ENCODE data around the gene KERA. TPM values are rescaled to one million over a fixed set of nuclear protein-coding genes. Genes with fewer than 3 reads are reported as not detected.

KERA gene
- total RNA-seq, 1 donor from 2014 or later, result not detected

GRCh38 chr12:91059211-91059610, 1.4 kb upstream of the KERA start:
- TF ChIP-seq CTCF (IDR thresholded peaks at IDR 0.05; ENCODE audit: borderline replicate concordance), result no peak
- intact Hi-C loops (cut with micrococcal nuclease), result no loop called here
- Histone ChIP-seq H3K27ac (replicated peaks) (no peak overlapping the region), H3K36me3 (no peaks in the 10 kb centered on the region), H3K4me1 (peaks cover 4% of the 10 kb centered on the region), H3K27me3 (ENCODE audit: low read depth) (no peaks in the 10 kb centered on the region), H3K4me3 (no peak overlapping the region), H3K9me3 (replicated peaks) (no peaks in the 10 kb centered on the region)
- no peak for DNase-seq

- Histone ChIP-seq H3K9me3 (replicated peaks) (no peaks in the 10 kb centered on the region), H3K4me3 (no peak overlapping the region), H3K36me3 (no peaks in the 10 kb centered on the region), H3K27ac (replicated peaks) (no peak overlapping the region), H3K27me3 (ENCODE audit: low read depth) (no peaks in the 10 kb centered on the region), H3K4me1 (peaks cover 7% of the 10 kb centered on the region)
- DNase-seq, result no peak
- intact Hi-C loops (cut with micrococcal nuclease), result no loop called here
- no peak for TF ChIP-seq CTCF (IDR thresholded peaks at IDR 0.05; ENCODE audit: borderline replicate concordance)
Observed at GRCh38 chr12:91058786-91059185, 962 bp upstream of the KERA start.

- intact Hi-C loops (cut with micrococcal nuclease), result no loop called here
- no peaks in the 10 kb centered on the region for H3K36me3 ChIP-seq
- no peak for TF ChIP-seq CTCF (IDR thresholded peaks at IDR 0.05; ENCODE audit: borderline replicate concordance)
- no peaks in the 10 kb centered on the region for H3K9me3 ChIP-seq (replicated peaks)
- H3K4me1 ChIP-seq, result peaks cover 7% of the 10 kb centered on the region
- no peaks in the 10 kb centered on the region for H3K27me3 ChIP-seq (ENCODE audit: low read depth)
- H3K27ac ChIP-seq (replicated peaks), result no peak overlapping the region
- no peak for DNase-seq
- no peak overlapping the region for H3K4me3 ChIP-seq
Observed at GRCh38 chr12:91056488-91056887, 1.3 kb downstream of the KERA start.

DNA sequence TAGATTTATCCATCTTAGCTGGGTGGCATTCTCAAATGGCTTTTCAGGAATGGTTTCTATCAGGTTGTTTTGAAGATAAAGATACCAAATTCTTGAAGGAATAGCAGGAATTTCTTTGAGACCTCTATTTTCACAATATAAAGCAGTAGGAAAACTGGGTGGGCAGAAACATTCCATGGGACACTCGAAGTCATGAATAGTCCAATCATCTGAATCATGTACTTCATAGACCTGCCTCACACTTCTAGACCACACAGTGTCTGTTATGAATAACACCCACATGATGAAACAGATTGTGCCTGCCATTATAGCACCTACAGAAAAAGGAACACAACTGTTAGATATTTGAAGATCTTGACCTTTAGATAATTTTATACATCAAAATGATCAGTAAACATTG, 1.8 kb downstream of the KERA start:
- Histone ChIP-seq H3K27me3 (ENCODE audit: low read depth) (no peaks in the 10 kb centered on the region), H3K36me3 (no peaks in the 10 kb centered on the region), H3K9me3 (replicated peaks) (no peaks in the 10 kb centered on the region), H3K4me3 (no peak overlapping the region), H3K4me1 (peaks cover 7% of the 10 kb centered on the region), H3K27ac (replicated peaks) (no peak overlapping the region)
- intact Hi-C loops (cut with micrococcal nuclease), result no loop called here
- no peak for DNase-seq
- TF ChIP-seq CTCF (IDR thresholded peaks at IDR 0.05; ENCODE audit: borderline replicate concordance), result no peak

- intact Hi-C loops (cut with micrococcal nuclease), result no loop called here
- Histone ChIP-seq H3K27ac (replicated peaks) (no peak overlapping the region), H3K9me3 (replicated peaks) (no peaks in the 10 kb centered on the region), H3K4me3 (no peak overlapping the region), H3K4me1 (peaks cover 7% of the 10 kb centered on the region), H3K36me3 (no peaks in the 10 kb centered on the region), H3K27me3 (ENCODE audit: low read depth) (no peaks in the 10 kb centered on the region)
- no peak for TF ChIP-seq CTCF (IDR thresholded peaks at IDR 0.05; ENCODE audit: borderline replicate concordance)
- no peak for DNase-seq
Observed at GRCh38 chr12:91053951-91054715, 3.7 kb downstream of the KERA start.
